Hepatocyte (in vitro differentiated cells): ENCODE data around the gene LAMA1. TPM values are rescaled to one million over a fixed set of nuclear protein-coding genes. Genes with fewer than 3 reads are reported as not detected.

Experiments used
- DNase-seq: peaks from one replicate; pipeline ENCODE4 v3.0.0-alpha.2; 2016; ENCODE audit warnings: low spot score
- H2AFZ ChIP-seq: fragments of 200-600 bp; sonication (generic); 2 replicates; pipeline ENCODE4 v1.6.0; 2016; ENCODE audit warnings: antibody characterized with exemption, mild to moderate bottlenecking
- H3K27ac ChIP-seq: fragments of 200-600 bp; sonication (generic); 2 replicates; pipeline ENCODE4 v1.5.1; 2016; ENCODE audit warnings: mild to moderate bottlenecking
- H3K27me3 ChIP-seq: fragments of 200-600 bp; sonication (generic); 2 replicates; pipeline ENCODE4 v1.6.1; 2016
- H3K36me3 ChIP-seq: fragments of 200-600 bp; sonication (generic); replicated peaks from 2 replicates; pipeline ENCODE4 v1.5.1; 2016; ENCODE audit warnings: low read depth; ENCODE audit not compliant: insufficient read depth
- H3K4me1 ChIP-seq: fragments of 200-600 bp; sonication (generic); 2 replicates; pipeline ENCODE4 v1.5.1; 2016; ENCODE audit warnings: mild to moderate bottlenecking, moderate library complexity; ENCODE audit not compliant: insufficient read depth
- H3K4me2 ChIP-seq: fragments of 200-600 bp; sonication (generic); 2 replicates; pipeline ENCODE4 v1.6.0; 2016
- H3K4me3 ChIP-seq: fragments of 200-600 bp; sonication (generic); 2 replicates; pipeline ENCODE4 v1.5.1; 2016; ENCODE audit warnings: mild to moderate bottlenecking
- H3K79me2 ChIP-seq: fragments of 200-600 bp; sonication (generic); 2 replicates; pipeline ENCODE4 v1.6.0; 2017; ENCODE audit warnings: mild to moderate bottlenecking
- H3K9me2 ChIP-seq: fragments of 200-600 bp; sonication (generic); replicated peaks from 2 replicates; pipeline ENCODE4 v1.6.0; 2017; ENCODE audit warnings: mild to moderate bottlenecking; ENCODE audit not compliant: insufficient read depth
- H3K9me3 ChIP-seq: fragments of 200-600 bp; sonication (generic); 2 replicates; pipeline ENCODE4 v1.5.1; 2016; ENCODE audit warnings: low read depth, mild to moderate bottlenecking
- H4K20me1 ChIP-seq: fragments of 200-600 bp; sonication (generic); 2 replicates; pipeline ENCODE4 v1.6.0; 2016; ENCODE audit warnings: mild to moderate bottlenecking; ENCODE audit not compliant: insufficient read depth, poor library complexity, severe bottlenecking
- EZH2 ChIP-seq: fragments of 200-600 bp; sonication (generic); IDR thresholded peaks from 2 replicates; pipeline ENCODE4 v1.6.1; 2016; ENCODE audit warnings: antibody characterized with exemption, mild to moderate bottlenecking, borderline replicate concordance
- EZH2phosphoT487 ChIP-seq: fragments of 200-600 bp; sonication (generic); IDR thresholded peaks from one replicate; pipeline ENCODE4 v1.6.1; 2018; ENCODE audit warnings: antibody characterized with exemption, mild to moderate bottlenecking, low read depth, moderate library complexity; ENCODE audit not compliant: unreplicated experiment, severe bottlenecking
- WGBS: methylation state at CpG from one replicate; pipeline ENCODE4 v1.1.6; 2016; ENCODE audit warnings: low lambda C conversion rate; ENCODE audit errors: missing lambda C conversion rate; 5-methylcytosine and 5-hydroxymethylcytosine counted together
- polyA plus RNA-seq: library from polyadenylated mRNA; unstranded; fragments of >200 nt; fragmentation: Nextera tagmentation; extraction: Ambion mirVana; gene quantifications from 2 replicates; pipeline ENCODE4 v1.2.1, GENCODE V29; 2016
- total RNA-seq: library from RNA; depleted of rRNA; stranded (reverse); fragments of >200 nt; gene quantifications from 2 replicates; pipeline ENCODE4 v1.2.3, GENCODE V29; 2014
- TF ChIP-seq, protein P1 (sequence below): fragments of 200-600 bp; sonication (generic); IDR thresholded peaks from 2 replicates; pipeline ENCODE4 v1.5.1; 2016; ENCODE audit warnings: antibody characterized with exemption, mild to moderate bottlenecking; ENCODE audit not compliant: poor library complexity

LAMA1 gene
- total and polyA plus RNA-seq, 2 experiments from 2014 or later = 27.7 to 52.7 TPM

- Histone ChIP-seq H3K79me2 (no peaks in the 10 kb centered on the region), H4K20me1 (no peaks in the 10 kb centered on the region), H3K9me2 (no peaks in the 10 kb centered on the region), H3K27me3 (no peaks in the 10 kb centered on the region), H3K36me3 (no peaks in the 10 kb centered on the region), H2AFZ (no peak overlapping the region), H3K27ac (no peak overlapping the region), H3K9me3 (no peaks in the 10 kb centered on the region), H3K4me3 (no peak overlapping the region), H3K4me2 (no peak overlapping the region), H3K4me1 (no peaks in the 10 kb centered on the region)
- no peak for DNase-seq
- TF ChIP-seq, protein P1, sequence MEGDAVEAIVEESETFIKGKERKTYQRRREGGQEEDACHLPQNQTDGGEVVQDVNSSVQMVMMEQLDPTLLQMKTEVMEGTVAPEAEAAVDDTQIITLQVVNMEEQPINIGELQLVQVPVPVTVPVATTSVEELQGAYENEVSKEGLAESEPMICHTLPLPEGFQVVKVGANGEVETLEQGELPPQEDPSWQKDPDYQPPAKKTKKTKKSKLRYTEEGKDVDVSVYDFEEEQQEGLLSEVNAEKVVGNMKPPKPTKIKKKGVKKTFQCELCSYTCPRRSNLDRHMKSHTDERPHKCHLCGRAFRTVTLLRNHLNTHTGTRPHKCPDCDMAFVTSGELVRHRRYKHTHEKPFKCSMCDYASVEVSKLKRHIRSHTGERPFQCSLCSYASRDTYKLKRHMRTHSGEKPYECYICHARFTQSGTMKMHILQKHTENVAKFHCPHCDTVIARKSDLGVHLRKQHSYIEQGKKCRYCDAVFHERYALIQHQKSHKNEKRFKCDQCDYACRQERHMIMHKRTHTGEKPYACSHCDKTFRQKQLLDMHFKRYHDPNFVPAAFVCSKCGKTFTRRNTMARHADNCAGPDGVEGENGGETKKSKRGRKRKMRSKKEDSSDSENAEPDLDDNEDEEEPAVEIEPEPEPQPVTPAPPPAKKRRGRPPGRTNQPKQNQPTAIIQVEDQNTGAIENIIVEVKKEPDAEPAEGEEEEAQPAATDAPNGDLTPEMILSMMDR = no peak
- no peak for TF ChIP-seq EZH2
- no peak for TF ChIP-seq EZH2phosphoT487
Measured at GRCh38 chr18:7141287-7141686, 23.7 kb upstream of the LAMA1 start.

- Histone ChIP-seq H3K4me1 (no peaks in the 10 kb centered on the region), H4K20me1 (no peaks in the 10 kb centered on the region), H3K4me3 (no peak overlapping the region), H3K27me3 (no peaks in the 10 kb centered on the region), H3K9me2 (no peaks in the 10 kb centered on the region), H3K9me3 (no peaks in the 10 kb centered on the region), H3K79me2 (no peaks in the 10 kb centered on the region), H3K36me3 (no peaks in the 10 kb centered on the region), H3K27ac (no peak overlapping the region), H2AFZ (no peak overlapping the region), H3K4me2 (no peak overlapping the region)
- WGBS = 93% methylated on average over 4 of the region's 4 CpGs
- DNase-seq = no peak
- no peak for TF ChIP-seq EZH2
- TF ChIP-seq EZH2phosphoT487 = no peak
- TF ChIP-seq, protein P1 = no peak
Measured at GRCh38 chr18:7139409-7139808, 21.8 kb upstream of the LAMA1 start.

DNA sequence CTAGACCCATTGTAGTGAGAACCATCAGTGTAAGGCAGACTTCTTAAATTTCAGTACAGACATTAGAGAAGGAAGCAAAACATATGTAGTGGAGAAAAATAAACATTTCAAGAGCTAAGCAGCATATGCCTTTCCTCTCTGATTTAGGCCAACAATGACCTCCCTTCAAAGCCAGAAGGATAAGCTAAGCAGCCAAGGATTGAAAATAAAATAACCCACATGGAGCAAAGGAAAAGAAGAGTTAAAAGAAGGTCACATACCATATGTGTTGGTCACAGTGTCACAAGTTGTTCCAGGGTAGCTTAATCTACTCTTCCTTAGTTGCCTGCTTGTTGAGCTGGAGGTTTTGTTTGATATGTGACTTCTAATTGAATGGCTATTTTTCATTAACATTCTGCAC lies 15.6 kb upstream of the LAMA1 start:
- no peaks in the 10 kb centered on the region for H3K9me2 ChIP-seq
- H3K4me3 ChIP-seq = no peak overlapping the region
- peak overlapping the region; percentile 22 for H3K27ac ChIP-seq
- H3K36me3 ChIP-seq = no peaks in the 10 kb centered on the region
- no peaks in the 10 kb centered on the region for H3K4me1 ChIP-seq
- TF ChIP-seq EZH2 (no peak), EZH2phosphoT487 (no peak)
- TF ChIP-seq, protein P1 = no peak
- H4K20me1 ChIP-seq = no peaks in the 10 kb centered on the region
- DNase-seq = no peak
- no peaks in the 10 kb centered on the region for H3K9me3 ChIP-seq
- H3K27me3 ChIP-seq = no peaks in the 10 kb centered on the region
- H3K79me2 ChIP-seq = no peaks in the 10 kb centered on the region
- H3K4me2 ChIP-seq = no peak overlapping the region
- no peak overlapping the region for H2AFZ ChIP-seq
